HepG2 (cell line): ENCODE results near the gene IER2. TPM values are rescaled to one million over a fixed set of nuclear protein-coding genes. Genes with fewer than 3 reads are reported as not detected.

Experiments used
- polyA plus RNA-seq, 8 experiments: library from polyadenylated mRNA; depleted of rRNA in 3 of 8; stranded (reverse) in 7 of 8; unstranded in 1 of 8; fragments of >200 nt; fragmentation: Illumina TruSeq in 4 of 8; extraction: Trizol in 4 of 8; gene quantifications; 2 replicates each; pipeline versions ENCODE4 v1.2.1 to v1.2.3, GENCODE V29; 2011 to 2016; ENCODE audit warnings: low read depth in 4 of 8, missing spikeins in 1 of 8, mixed read lengths in 1 of 8; ENCODE audit not compliant: insufficient read depth in 1 of 8
- total RNA-seq, 5 experiments: library from RNA; depleted of rRNA; stranded (reverse); fragments of >200 nt; fragmentation: Illumina TruSeq; extraction: Trizol; gene quantifications; 2 replicates each; pipeline ENCODE4 v1.2.3, GENCODE V29; 2016; ENCODE audit warnings: low read depth in 1 of 5
- TF ChIP-seq, protein P1 (sequence below): sonication (generic); formaldehyde crosslinking; IDR thresholded peaks from one replicate; pipeline ENCODE4 v1.5.1; 2020; ENCODE audit warnings: mild to moderate bottlenecking, missing genetic modification reagents; ENCODE audit errors: not compliant biosample characterization

IER2 gene
- total and polyA plus RNA-seq, 2 of the 13 experiments (the other 11 are each of a cell fraction or from before 2014, with no cell fraction given) = 10.1 to 14.3 TPM

DNA sequence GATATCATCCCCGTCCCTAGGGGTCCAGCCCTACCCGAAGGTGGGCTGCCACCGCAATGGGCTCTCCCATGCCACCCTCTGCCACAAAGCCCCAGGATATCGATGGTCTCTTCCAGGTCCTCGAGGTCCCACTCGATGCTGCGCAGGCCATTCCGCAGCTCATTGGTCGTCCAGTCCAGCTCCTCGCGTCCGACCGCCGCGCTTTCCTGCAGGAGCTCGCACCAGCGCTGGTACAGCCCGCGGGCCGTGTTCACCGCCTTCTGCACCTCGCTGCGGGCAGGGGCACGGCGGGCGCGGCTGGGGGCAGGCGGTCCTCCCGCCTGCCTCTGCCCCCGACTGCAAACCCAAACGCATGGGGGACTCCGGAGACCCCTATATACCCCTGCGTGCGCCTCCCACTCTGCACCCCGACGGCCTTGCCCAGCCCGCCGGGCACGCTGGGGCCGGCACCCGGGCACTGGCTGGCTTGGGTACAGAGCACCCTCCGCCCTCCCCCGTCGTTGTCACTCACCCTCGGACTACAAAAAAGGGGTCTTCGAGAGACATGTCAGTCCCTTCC, 504 bp upstream of the IER2 start (continued):
- TF ChIP-seq, protein P1, sequence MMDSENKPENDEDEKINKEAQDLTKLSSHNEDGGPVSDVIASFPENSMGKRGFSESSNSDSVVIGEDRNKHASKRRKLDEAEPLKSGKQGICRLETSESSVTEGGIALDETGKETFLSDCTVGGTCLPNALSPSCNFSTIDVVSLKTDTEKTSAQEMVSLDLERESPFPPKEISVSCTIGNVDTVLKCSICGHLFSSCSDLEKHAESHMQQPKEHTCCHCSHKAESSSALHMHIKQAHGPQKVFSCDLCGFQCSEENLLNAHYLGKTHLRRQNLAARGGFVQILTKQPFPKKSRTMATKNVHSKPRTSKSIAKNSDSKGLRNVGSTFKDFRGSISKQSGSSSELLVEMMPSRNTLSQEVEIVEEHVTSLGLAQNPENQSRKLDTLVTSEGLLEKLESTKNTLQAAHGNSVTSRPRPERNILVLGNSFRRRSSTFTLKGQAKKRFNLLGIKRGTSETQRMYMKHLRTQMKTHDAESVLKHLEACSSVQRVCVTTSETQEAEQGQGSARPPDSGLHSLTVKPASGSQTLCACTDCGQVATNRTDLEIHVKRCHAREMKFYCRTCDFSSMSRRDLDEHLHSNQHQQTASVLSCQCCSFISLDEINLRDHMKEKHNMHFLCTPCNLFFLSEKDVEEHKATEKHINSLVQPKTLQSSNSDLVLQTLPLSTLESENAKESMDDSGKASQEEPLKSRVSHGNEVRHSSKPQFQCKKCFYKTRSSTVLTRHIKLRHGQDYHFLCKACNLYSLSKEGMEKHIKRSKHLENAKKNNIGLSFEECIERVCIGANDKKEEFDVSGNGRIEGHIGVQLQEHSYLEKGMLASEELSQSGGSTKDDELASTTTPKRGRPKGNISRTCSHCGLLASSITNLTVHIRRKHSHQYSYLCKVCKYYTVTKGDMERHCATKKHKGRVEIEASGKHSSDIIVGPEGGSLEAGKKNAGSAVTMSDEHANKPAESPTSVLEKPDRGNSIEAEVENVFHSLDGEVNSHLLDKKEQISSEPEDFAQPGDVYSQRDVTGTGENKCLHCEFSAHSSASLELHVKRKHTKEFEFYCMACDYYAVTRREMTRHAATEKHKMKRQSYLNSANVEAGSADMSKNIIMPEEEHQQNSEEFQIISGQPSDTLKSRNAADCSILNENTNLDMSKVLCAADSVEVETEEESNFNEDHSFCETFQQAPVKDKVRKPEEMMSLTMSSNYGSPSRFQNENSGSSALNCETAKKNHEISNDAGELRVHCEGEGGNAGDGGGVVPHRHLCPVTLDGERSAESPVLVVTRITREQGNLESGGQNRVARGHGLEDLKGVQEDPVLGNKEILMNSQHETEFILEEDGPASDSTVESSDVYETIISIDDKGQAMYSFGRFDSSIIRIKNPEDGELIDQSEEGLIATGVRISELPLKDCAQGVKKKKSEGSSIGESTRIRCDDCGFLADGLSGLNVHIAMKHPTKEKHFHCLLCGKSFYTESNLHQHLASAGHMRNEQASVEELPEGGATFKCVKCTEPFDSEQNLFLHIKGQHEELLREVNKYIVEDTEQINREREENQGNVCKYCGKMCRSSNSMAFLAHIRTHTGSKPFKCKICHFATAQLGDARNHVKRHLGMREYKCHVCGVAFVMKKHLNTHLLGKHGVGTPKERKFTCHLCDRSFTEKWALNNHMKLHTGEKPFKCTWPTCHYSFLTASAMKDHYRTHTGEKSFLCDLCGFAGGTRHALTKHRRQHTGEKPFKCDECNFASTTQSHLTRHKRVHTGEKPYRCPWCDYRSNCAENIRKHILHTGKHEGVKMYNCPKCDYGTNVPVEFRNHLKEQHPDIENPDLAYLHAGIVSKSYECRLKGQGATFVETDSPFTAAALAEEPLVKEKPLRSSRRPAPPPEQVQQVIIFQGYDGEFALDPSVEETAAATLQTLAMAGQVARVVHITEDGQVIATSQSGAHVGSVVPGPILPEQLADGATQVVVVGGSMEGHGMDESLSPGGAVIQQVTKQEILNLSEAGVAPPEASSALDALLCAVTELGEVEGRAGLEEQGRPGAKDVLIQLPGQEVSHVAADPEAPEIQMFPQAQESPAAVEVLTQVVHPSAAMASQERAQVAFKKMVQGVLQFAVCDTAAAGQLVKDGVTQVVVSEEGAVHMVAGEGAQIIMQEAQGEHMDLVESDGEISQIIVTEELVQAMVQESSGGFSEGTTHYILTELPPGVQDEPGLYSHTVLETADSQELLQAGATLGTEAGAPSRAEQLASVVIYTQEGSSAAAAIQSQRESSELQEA (CRISPR knock-in tag) = peak; percentile 64
- TF ChIP-seq, all 625 proteins: peak for 79
